NCI-H460 (cell line): ENCODE results near the gene PRXL2B. TPM values are rescaled to one million over a fixed set of nuclear protein-coding genes. Genes with fewer than 3 reads are reported as not detected.
"Not testable (repeated sequence)": the region's sequence is repeated elsewhere in the genome, so short reads cannot be mapped to it uniquely, and the experiment has no call there.

ENCODE experiments used
- DNase-seq: peaks from one replicate; pipeline ENCODE4 v3.0.0-alpha.2; 2016; ENCODE audit warnings: low read depth; ENCODE audit errors: extremely low read depth
- total RNA-seq: library from RNA; depleted of rRNA; stranded (reverse); fragments of >200 nt; shearing (Covaris generic); gene quantifications from 2 replicates; pipeline ENCODE4 v1.2.3, GENCODE V29; 2014

PRXL2B gene
- total RNA-seq, 1 experiment from 2014 or later: 4.7 TPM

DNA sequence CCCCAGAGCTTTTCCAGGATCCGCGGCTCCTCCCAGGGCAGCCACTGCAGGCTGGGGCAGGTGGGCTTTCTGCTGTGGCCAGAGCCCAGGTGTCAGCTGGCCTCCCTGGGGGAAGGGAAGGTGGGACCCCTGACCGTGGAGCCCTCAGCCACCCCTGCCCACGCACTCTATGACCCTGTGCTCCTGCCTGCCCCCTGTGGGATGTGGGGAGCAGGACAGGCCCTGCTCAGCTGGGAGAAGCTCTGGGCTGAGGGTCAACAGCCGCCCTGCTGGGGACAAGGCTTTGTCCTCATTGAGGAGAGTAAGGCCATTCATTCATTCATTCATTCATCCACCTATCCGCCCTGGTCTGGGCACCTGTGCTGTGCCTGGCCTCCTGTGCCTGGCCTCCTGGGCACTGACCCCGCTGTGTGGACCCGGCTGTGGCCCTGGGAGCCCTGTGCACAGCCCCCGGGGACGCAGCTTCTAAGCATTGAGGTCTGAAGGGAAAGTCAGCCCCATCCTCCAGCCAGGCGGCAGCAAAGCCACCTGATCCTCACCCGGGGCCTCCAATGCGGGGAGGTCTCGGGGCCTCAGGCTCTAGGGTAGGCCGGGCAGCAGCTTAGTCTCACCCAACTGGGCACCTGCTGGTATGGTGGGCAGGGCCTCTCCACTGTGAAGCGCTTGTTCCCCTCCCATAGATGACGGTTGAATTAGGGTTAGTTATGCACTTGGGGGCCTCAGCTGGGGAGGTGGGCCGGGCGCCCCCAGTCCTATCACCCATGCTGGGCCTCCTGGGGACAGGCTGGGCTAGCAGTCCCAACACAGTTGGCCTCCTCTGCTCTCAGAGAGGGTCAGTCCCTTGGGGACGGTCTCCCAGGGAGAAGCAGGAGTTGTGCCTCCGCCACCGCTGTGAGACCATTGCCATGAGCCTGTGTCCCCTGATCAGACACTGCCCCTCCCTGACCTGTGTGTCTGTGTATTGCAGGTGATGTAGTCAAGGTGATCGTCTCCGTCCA, 24.4 kb upstream of the PRXL2B start:
- DNase-seq: no peak

DNA sequence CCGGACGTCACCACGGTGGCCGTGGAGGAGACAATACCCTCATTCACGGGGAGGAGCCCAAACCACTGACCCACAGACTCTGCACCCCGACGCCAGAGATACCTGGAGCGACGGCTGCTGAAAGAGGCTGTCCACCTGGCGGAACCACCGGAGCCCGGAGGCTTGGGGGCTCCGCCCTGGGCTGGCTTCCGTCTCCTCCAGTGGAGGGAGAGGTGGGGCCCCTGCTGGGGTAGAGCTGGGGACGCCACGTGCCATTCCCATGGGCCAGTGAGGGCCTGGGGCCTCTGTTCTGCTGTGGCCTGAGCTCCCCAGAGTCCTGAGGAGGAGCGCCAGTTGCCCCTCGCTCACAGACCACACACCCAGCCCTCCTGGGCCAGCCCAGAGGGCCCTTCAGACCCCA, 23.4 kb upstream of the PRXL2B start:
- no peak for DNase-seq

DNA sequence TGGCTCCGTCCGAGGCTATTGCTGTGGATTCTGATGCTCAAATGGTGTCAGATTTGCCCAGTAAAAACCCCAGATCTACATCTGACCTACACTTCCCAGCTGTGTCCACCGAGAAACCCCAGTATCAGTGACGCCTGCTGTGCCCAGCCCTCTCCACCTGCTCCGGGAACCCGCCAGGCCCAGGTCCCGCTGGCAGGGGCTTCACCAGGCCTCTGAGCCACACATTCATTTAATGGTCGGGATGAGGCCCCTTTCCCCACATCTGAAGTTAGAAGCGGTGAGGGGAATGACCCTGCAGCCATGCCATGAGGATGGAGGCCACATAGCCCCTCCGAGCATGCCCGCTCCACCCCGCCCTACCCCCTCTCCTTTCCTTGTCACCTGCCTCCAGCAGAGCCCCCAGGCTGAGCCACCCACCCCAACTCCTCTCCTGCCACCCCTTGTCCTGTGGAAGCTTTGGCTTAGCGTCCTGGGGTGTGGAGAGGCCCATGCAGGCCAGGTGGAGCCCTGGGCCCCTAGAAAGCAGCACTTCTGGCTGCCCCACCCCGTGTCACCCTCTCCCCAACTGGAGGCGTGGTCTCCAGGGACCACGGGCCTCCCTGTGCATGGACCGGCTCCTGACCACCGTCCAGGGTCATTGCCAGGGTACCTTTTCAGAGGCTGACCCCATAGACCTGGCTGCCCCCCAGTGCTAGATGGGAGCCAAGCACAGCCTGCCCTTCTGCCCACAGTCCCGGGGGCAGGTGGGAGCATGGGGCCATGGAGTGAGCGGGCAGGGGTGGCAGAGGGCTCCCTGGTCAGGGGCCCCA, 22.4 kb upstream of the PRXL2B start:
- DNase-seq: no peak

DNA sequence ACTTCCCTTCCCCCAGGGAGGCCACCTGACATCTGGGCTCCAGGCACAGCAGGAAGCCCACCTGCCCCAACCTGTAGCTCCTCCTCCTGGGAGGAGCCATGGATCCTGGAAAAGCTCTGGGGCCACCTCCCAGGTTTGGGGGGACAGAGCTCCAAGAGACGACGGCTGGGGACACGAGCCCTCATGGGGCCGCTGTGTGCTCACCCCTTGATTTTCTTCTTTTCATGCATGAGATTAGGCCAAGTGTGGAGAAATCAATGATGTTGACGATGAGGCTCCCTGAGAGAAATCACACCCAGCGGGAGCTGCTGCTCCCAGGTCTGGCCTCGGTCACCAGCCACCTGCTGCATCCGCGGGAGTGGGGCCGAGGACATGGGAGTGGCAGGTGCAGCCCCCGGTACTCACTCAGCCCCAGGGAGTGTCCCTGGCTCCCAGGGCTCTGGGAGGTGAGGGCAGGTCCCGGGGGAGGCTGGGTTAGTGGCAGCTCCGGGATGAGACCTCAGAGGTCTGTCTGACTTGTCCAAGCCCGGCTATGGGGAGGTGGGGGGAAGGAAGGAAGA, 21.7 kb upstream of the PRXL2B start:
- no peak for DNase-seq

DNA sequence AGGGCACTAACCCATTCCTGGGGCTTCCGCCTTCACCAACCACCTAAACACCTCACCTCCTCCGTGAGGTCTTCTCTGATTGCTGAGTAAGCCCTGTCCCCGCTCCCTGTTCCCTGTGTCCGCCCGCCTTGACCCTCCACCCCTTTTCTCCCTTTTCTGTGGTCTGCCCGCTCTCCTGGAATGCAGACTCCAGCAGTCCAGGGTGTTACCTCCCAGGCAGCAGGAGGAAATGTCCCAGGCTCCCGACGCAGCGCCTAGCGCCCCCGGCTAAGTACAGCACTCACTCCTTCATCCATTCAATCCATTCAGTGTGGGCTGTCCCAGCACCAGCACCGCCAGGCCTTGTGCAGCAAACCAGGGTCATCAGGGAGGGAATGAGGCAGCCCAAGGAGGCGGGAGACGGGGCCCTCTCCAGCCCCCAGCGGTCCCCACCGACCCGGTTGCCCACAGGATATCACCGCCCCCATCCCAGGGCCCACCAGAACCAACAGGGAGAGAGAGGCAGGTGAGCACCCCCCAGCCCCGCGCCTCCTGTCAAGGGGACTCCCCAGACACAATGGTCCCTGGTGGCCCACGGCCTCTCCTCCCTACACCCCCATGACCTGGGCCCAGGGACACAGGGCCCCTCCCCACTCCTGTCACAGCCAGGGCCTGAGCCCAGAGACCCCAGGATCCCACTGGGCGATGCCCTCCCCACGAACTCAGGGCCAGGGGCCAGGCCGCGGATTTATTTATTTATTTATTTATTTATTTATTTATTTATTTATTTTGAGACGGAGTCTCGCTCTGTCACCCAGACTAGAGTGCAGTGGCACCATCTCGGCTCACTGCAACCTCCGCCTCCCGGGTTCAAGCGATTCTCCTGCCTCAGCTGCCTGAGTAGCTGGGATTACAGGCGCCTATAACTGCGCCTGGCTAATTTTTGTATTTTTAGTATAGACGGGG, 20.2 kb upstream of the PRXL2B start:
- DNase-seq: no peak

DNA sequence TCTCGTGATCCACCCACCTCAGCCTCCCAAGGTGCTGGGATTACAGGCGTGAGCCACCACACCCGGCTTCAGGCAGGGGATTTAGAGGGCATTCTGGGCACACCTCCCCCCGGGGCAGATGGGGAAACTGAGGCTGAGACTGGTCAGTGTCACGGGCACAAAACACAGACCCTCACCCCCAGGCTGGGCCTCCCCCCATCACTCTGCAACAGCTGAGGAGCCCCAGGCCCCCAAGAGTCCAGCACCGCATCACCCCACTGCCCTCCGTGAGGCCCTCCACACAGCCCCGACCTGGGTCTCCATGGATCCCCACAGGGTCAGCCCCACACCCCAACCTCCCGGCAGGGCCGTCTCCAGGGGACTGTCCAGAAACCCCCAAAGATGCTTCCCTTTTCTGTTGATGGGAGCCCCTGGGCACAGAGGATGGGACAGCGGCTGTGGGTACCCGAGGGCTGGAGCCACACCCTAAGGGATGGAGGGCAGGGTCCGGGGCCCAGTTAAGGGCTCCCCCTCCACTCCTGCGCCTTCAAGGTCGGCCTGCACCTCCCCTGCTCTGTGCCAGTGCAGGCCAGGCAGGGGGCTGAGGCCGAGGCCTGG, 19.4 kb upstream of the PRXL2B start:
- DNase-seq: no peak

DNA sequence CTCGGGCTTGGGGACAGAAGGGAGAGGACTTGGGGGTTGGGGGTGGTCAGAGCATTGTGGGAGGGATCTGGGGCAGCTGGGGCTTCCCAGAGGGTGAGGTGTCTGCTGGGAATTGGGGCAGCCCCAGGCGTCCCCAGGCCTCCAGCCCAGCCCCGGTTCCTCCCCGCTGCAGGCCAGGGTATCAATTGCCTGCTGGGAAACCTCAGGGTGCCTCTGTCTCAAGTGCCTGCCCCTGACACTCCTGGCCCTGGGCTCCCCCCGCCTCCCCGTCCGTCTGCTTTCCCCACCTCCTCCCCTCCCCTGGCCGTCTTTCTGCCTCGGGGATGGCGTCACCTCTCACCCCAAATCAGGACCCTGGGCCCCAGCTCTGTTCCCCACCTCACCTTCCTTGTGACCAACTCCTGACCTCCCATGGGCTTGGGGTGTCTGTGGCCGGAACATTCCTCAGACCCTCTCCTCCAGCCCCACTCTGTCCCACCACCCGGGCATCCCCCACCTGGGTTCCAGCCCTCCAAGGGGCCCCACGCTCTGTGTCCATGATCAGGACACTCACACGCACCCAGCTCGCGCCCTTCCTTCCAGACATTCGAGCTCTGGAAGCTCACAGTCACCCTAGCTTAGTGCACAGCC, 18.3 kb upstream of the PRXL2B start:
- DNase-seq: not testable (repeated sequence)

DNA sequence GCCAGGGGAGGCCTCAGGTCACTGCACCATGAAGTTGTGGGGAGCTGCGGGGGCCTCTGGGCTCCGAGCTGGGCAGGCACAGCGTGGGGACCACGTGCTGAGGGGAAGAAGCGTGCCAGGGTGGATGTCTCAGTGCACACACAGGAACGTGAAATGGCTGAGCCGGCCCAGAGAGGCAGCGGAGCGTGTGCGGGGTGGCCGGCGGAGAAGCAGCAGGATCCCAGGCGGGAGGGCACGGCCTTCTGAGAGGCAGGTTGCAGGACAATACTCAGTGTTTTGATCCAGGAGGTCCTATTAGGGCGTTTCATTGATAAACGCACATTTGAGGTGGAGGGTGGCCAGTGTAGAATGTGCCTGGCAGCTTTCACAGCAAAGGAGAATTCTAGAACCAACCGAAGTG, 17.5 kb upstream of the PRXL2B start:
- DNase-seq: no peak

DNA sequence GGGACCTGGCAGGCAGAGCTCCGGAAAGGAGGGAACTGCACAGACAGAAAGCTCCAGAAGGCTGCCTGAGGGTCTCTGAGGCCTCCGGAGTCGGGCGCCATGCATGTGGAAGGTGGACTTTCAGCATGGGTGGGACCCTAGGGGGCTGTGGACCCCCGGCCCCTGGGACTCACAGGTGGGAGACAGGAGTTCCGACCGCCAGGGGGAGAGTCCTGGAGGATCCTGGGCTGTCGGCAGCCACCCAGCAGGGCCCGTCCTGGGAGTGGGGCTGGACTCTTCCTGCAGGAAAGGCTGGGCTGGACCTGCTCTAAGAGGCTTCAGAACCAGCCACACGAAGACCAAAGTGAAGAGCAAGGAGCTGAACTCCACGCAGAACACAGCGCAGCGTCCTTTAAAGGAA, 16.9 kb upstream of the PRXL2B start:
- not testable (repeated sequence) for DNase-seq

DNA sequence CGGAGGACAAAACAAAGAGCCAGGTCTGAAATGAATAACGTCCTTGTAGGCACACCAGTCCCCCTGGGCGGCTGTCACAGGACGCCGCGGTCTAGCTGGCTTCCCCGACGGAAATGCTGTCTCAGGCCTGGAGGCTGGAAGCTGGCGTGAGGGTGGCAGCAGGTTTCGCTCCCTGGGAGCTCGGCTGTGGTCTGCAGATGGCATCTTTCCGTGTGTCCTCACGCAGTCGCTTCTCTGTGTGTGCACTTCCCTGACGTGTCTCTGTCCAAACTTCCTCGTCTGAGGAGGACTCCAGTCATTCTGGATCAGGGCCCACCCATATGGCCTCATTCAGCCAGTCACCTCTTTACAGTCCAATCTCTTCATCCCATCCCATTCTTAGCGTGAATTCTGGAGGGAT, 16.2 kb upstream of the PRXL2B start:
- no peak for DNase-seq

DNA sequence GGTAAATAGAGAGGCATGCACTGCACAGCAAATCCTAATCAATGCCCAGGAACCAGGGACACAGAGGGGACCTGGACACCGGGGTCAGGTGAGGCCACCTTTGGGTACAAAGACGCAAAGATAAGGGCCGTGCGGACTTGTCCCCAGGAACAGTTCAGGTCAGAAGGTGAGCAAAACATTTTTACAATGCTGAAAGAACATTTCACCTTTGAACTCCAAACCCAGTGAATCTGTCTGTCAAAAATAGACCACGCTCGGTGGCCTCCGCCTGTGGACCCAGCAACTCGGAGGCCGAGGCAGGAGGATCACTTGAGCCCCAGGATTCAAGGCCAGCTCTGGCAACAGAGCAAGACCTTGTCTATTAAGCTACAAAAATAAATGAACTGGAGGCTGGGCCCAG, 15.2 kb upstream of the PRXL2B start:
- DNase-seq: no peak

DNA sequence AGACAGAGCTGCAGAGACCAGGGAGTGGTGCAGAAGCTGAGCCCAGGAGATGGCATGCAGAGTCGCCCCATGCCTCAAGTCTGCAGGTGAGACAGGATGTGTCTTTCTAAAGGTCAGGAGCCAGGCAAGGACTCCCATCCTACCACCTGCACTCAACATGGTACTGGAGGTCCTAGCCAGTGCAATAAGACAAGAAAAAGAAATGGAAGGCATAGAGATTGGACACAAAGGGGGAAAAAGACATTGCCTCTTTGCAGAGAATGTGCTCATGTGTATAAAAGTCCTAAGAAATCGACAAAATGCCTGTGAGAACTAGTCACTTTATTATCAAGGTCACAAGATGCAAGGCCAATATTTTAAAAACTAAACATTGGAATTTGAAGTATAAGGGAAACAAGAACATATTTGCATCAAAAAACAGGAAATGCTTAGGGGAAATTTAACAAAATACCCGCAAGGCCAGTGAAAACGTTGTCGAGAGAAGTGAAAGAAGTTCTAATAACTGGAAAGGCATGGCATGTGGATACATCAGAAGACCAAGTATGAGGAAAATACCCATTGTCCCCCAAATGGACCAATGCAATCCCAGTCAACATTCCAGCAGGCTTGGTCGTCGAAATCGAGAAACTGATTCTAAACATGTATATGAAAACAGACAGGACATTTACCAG, 13.2 kb upstream of the PRXL2B start:
- no peak for DNase-seq

DNA sequence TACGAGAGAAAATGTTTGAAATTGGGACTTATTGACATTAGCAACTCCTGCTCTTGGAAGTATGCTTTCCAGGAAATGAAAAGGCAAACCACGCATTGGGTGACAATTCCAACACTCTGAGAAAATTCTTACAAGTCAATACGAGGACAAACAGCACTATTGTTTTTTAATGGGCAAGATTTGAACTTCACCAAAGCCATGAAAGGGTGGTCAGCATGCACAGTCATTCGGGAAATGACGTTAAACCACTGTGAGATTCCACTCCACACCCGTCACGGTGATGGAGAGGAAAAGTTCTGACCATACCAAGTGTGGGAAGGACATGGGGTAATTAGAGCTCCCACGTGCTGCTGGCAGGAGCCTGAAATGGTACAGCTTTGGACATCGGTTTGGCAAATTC, 12.2 kb upstream of the PRXL2B start:
- no peak for DNase-seq

DNA sequence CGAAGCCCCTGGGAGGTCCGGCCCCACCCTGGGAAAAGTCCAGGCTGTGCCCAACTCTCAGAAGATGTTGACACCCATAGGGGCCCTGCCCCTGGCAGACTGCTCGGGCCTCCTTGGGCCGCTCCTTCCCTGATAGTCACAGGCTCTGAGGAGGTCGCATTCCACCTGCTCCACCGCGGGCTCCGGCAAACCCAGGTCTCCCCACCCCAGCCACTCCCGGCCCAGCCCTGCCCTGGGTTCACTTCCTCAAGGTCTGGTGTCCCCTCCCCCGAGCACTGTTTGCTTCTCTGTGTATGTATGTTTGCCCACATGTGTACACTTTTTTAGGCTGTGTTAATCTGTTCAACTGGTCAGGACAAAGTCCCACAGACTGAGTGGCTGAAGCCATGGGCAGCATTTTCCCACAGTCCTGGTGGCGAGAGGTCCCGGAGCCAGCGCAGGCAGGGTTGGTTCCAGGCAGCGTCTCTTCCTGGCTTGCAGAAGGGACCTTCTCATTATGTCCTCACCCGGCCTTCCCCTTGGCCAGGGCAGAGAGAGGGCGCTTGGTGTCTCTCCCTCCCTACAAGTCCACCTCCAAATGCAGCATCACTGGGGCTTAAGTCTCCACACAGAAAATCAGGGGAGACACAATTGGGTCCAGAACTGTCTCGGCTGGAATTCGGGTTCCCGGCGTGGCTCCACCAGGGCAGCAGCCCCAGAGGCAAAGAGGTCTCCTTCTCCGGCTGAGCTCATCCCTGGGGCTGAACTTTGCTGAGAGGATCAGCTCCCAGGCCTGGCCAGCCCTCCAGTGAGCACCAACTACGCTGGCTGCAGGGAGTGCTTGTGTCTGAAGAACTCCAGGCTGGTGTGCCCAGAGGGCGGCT, 10.5 kb upstream of the PRXL2B start:
- no peak for DNase-seq

DNA sequence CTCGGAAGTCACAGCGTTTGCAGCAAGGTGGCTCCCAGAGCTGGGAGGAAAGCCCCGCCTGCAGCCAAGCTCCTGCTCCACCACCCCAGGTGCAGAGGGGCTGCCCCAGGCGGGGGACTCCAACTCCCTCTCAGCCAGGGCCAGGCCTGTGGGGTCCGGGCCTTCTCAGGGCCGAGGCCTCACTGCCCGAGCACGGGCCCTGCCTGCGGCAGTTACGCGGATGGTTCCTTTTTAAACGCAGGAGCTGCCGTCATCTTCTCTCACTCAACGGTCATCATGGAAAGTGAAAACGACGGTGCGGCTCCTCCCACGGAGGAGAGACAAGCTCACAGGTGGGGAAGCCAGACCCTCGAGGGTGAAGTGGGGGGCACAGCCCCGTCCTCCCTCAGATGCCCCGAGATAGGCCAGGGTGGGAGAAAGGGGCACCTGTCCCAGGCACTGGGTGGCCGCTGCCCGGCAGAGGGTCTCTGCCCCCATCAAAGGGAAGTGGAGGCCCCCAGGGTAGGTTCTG, 9.0 kb upstream of the PRXL2B start:
- DNase-seq: not testable (repeated sequence)

DNA sequence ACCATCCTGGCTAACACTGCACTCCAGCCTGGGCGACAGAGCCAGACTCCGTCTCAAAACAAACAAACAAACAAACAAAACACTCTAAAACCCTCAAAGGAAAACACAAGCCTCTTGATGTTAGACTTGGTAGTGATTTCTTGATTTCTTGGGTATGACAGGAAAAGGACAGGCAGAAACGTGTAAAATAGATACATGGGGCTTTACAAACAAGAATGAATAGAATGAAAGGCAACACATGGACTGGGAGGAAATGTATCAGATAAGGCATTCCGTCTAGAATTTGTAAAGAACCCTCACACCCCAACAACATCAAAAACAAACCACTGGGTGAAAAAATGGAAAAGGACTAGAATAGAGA, 7.8 kb upstream of the PRXL2B start:
- DNase-seq: no peak

DNA sequence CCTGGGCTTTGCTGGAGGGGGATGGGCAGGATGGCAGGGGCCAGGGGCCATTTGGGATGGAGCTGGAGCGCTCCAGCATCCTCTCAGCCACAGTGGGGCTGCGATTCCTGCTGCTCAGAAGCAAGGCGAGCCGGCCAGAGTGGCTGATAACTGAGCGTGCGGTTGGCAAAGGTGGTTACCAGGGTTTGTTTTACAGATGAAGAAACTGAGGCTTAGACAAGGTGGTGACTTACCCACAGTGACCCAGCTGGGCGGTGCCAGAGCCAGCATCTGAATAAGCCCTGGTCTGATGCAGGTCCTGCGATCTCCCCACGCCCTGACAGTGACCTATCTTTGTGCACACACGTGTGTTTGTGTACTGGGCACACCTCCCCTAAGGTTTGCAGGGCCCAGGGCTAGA, 5.9 kb upstream of the PRXL2B start:
- DNase-seq: no peak

DNA sequence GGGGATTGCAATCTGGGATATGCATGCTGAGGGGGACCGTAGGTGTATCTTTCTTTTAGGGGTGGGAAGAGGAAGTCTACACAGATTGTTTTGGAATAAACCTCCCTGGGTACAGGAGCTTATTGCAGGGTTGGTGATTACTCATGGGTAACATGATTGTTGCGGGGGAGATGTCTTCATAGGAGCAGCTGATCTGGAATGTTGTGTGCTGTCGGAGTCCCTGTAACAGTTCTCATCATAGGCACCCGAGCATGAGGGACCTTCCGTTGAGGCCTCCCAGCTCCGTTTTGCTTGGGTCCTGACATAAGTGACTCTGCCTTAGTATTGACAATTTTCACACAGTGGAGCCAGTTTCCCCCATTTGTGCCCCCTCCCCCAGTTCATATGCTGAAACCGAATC, 4.2 kb upstream of the PRXL2B start:
- DNase-seq: no peak
